Measurements from ENCODE around the gene CTSZ. TPM values are rescaled to one million over a fixed set of nuclear protein-coding genes. Genes with fewer than 3 reads are reported as not detected.

CTSZ gene
- total and polyA plus RNA-seq, 2 of the 4 experiments (the other 2 are of a cell fraction) = 46.1 to 88.5 TPM

DNA sequence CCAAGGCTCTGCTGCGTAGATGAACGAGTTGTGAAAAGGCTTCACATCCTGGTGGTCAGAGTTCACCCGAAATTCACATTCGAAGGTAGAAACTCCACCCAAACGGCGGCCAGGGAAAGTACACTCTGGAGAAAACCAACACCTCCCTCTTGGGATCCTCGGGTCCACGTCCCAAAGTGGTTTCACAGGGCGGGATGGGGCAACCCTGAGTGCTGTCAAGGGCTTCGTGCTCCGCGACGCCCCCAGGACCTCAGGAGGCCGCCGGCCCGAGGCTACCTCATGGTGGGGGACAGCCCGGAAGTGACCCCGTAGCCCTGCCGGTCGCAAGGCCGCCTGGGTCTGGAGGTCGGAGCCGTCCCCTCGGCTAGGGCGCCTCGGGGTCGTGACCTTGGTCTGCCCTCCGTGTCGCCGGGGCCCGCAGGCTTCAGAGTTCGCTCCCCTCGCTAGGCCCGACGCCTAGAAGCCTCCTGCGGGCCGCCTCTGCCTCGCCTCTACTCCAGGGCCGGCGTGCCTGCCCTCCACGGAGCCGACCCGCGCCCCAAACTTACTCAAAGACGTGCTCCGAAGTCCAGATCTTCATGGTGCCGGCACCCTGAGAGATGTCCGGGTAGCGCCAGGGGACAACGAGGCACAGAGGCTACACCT lies 35.2 kb upstream of the CTSZ start, which contains the start of gene PRELID3B:
TSS of gene PRELID3B (minus strand) at position 636 of the 645 bp plus-strand sequence. CDS start at position 580, 56 bp downstream.
- in situ Hi-C loops (cut with MboI; ENCODE audit: low sequenced_read_pairs) = loop anchor here (25.0 kb wide), 3 partner anchors 805 to 1655 kb away; partner anchors contain the start of genes ANKRD60 and RBM38
- Histone ChIP-seq H2AK5ac (ENCODE audit: low read depth, low read length) (peak within 1 kb of the TSS; percentile 67), H2AK9ac (replicated peaks; ENCODE audit: low read depth, low read length, poor library complexity) (peak within 1 kb of the TSS; percentile 90), H3K14ac (replicated peaks; ENCODE audit: low read depth, low read length) (peak within 1 kb of the TSS; percentile 89), H4K20me1 (ENCODE audit: insufficient read depth, low read length) (peaks cover 8% of the 10 kb centered on the region; the same call in 1 of the 2 replicates), H3K9me1 (ENCODE audit: insufficient read depth, low read length) (peaks cover 9% of the 10 kb centered on the region; the same call in 1 of the 2 replicates), H2BK15ac (ENCODE audit: low read depth, low read length) (no peak within 1 kb of the TSS; the same call in 2 of the 3 replicates), H3K4me1 (ENCODE audit: control insufficient read depth, insufficient read depth, low read length) (peaks cover 8% of the 10 kb centered on the region), H4K5ac (ENCODE audit: low read depth, low read length) (peak within 1 kb of the TSS; percentile 99), H3K36me3 (ENCODE audit: control insufficient read depth, insufficient read depth, low read length) (peaks cover 8% of the 10 kb centered on the region), H3K9ac (ENCODE audit: low read depth, low read length) (peak within 1 kb of the TSS; percentile 89), H3K23ac (ENCODE audit: low read depth, low read length) (peak within 1 kb of the TSS; percentile 92), H3K9me3 (ENCODE audit: control insufficient read depth, insufficient read depth, low read length) (no peaks in the 10 kb centered on the region), H3K4me2 (ENCODE audit: low read depth, low read length) (peak within 1 kb of the TSS; percentile 99), H3K4me3 (ENCODE audit: insufficient read depth, low read depth, low read length) (peak within 1 kb of the TSS; percentile 91), H3K27ac (ENCODE audit: insufficient read depth, low read length) (peak within 1 kb of the TSS; percentile 90), H3K18ac (ENCODE audit: low read depth, low read length) (peak within 1 kb of the TSS; percentile 97), H4K8ac (ENCODE audit: low read depth in 2 of 2, low read length in 2 of 2) (peak within 1 kb of the TSS; percentile 80 to 99), H3K56ac (ENCODE audit: extremely low read depth, insufficient read depth, low read length) (peak within 1 kb of the TSS; percentile 13; the same call in 1 of the 2 replicates), H2BK120ac (ENCODE audit: low read depth, low read length) (peak within 1 kb of the TSS; percentile 57; the same call in 1 of the 2 replicates), H3K27me3 (ENCODE audit: control insufficient read depth, insufficient read depth, low read length) (no peaks in the 10 kb centered on the region), H4K91ac (ENCODE audit: insufficient read depth, low read depth, low read length) (peak within 1 kb of the TSS; percentile 77), H3K79me1 (ENCODE audit: low read depth in 1 of 2, low read length in 2 of 2) (peaks cover 27 to 42% of the 10 kb centered on the region in 2 experiments), H2AFZ (replicated peaks; ENCODE audit: low read length, poor library complexity) (peak within 1 kb of the TSS; percentile 99), H3K4ac (ENCODE audit: low read depth, low read length) (peak within 1 kb of the TSS; percentile 86), H2BK20ac (ENCODE audit: low read depth, low read length) (no peak within 1 kb of the TSS; the same call in 1 of the 2 replicates), H2BK5ac (ENCODE audit: low read depth, low read length, poor library complexity, severe bottlenecking) (peak within 1 kb of the TSS; percentile 76)
- dilution Hi-C loops (cut with HindIII; ENCODE audit: low sequenced_read_pairs, unreplicated experiment) = no loop called here
- ATAC-seq (ENCODE audit: low read depth) (peak; percentile 46), DNase-seq (no peak)
- no TSS peak for BruUV-seq (replicated peaks)
- TF ChIP-seq MAZ (IDR thresholded peaks at IDR 0.05; ENCODE audit: borderline replicate concordance, low read depth, low read length) (no peak), CHD1 (IDR thresholded peaks at IDR 0.05; ENCODE audit: low read depth, low read length) (no peak), FOS (IDR thresholded peaks at IDR 0.05; ENCODE audit: low read depth, low read length) (no peak), SMC3 (IDR thresholded peaks at IDR 0.05; ENCODE audit: low read depth, low read length) (no peak), BHLHE40 (IDR thresholded peaks at IDR 0.05; ENCODE audit: low read depth, low read length) (no peak), CEBPB (IDR thresholded peaks at IDR 0.05; ENCODE audit: low read depth, low read length) (no peak), MXI1 (IDR thresholded peaks at IDR 0.05; ENCODE audit: borderline replicate concordance, low read depth, low read length) (no peak)
- TF ChIP-seq, protein P1, sequence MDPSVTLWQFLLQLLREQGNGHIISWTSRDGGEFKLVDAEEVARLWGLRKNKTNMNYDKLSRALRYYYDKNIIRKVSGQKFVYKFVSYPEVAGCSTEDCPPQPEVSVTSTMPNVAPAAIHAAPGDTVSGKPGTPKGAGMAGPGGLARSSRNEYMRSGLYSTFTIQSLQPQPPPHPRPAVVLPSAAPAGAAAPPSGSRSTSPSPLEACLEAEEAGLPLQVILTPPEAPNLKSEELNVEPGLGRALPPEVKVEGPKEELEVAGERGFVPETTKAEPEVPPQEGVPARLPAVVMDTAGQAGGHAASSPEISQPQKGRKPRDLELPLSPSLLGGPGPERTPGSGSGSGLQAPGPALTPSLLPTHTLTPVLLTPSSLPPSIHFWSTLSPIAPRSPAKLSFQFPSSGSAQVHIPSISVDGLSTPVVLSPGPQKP (IDR thresholded peaks at IDR 0.05; ENCODE audit: borderline replicate concordance, low read depth, low read length) = no peak
- TF ChIP-seq, protein P2, sequence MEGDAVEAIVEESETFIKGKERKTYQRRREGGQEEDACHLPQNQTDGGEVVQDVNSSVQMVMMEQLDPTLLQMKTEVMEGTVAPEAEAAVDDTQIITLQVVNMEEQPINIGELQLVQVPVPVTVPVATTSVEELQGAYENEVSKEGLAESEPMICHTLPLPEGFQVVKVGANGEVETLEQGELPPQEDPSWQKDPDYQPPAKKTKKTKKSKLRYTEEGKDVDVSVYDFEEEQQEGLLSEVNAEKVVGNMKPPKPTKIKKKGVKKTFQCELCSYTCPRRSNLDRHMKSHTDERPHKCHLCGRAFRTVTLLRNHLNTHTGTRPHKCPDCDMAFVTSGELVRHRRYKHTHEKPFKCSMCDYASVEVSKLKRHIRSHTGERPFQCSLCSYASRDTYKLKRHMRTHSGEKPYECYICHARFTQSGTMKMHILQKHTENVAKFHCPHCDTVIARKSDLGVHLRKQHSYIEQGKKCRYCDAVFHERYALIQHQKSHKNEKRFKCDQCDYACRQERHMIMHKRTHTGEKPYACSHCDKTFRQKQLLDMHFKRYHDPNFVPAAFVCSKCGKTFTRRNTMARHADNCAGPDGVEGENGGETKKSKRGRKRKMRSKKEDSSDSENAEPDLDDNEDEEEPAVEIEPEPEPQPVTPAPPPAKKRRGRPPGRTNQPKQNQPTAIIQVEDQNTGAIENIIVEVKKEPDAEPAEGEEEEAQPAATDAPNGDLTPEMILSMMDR (conservative IDR thresholded peaks at IDR 0.05; ENCODE audit: low read depth, low read length) = no peak
- 8% methylated on average over 21 of the region's 50 CpGs; no CpG with 5 or more reads in 1 of the 2 experiments for WGBS, 2 experiments (ENCODE audit: extremely low coverage in 2 of 2, insufficient read length in 1 of 2)
- CTCF ChIA-PET = interaction anchor here (1.7 kb wide), 1 partner anchor 11 kb away, joined by 5 read pairs; the partner anchor contains the start of gene ATP5F1E
- intact Hi-C loops (cut with micrococcal nuclease) = loop anchor here (10.0 kb wide), 1 partner anchor 807 kb away; no protein-coding TSS in a partner anchor
- POLR2A ChIA-PET (ENCODE audit: unreplicated experiment) = no interaction called here

All from IMR-90 (cell line).